Parathyroid adenoma (tissue), 2 donors: ENCODE measurements around the gene NHSL2.

Experiments used
- H2AFZ ChIP-seq: fragments of 300-600 bp; sonication (generic); one replicate; pipeline ENCODE4 v1.7.0; 2017; ENCODE audit warnings: antibody characterized with exemption, mild to moderate bottlenecking
- H3K27ac ChIP-seq: fragments of 300-600 bp; sonication (generic); one replicate; pipeline ENCODE4 v1.7.0; 2017
- H3K27me3 ChIP-seq: fragments of 300-600 bp; sonication (generic); one replicate; pipeline ENCODE4 v1.7.0; 2017; ENCODE audit warnings: low read length; ENCODE audit not compliant: control insufficient read depth, insufficient read depth
- H3K36me3 ChIP-seq: fragments of 300-600 bp; sonication (generic); one replicate; pipeline ENCODE4 v1.7.0; 2017; ENCODE audit warnings: low read length; ENCODE audit not compliant: control insufficient read depth, insufficient read depth
- H3K4me1 ChIP-seq: fragments of 300-600 bp; sonication (generic); one replicate; pipeline ENCODE4 v1.7.0; 2017; ENCODE audit warnings: control low read depth
- H3K4me2 ChIP-seq: fragments of 300-600 bp; sonication (generic); one replicate; pipeline ENCODE4 v1.7.0; 2017; ENCODE audit warnings: low read length
- H3K4me3 ChIP-seq: fragments of 300-600 bp; sonication (generic); one replicate; pipeline ENCODE4 v1.7.0; 2017; ENCODE audit warnings: low read depth, low read length
- H3K79me2 ChIP-seq: fragments of 300-600 bp; sonication (generic); one replicate; pipeline ENCODE4 v1.7.0; 2017; ENCODE audit warnings: control low read depth
- H3K9ac ChIP-seq: fragments of 300-600 bp; sonication (generic); one replicate; pipeline ENCODE4 v1.7.0; 2017; ENCODE audit warnings: mild to moderate bottlenecking
- H3K9me3 ChIP-seq: fragments of 300-600 bp; sonication (generic); one replicate; pipeline ENCODE4 v1.7.0; 2017; ENCODE audit warnings: low read length; ENCODE audit not compliant: control insufficient read depth
- CTCF ChIP-seq: fragments of 300-600 bp; sonication (generic); IDR thresholded peaks from one replicate; pipeline ENCODE4 v1.7.0; 2017; ENCODE audit warnings: antibody characterized with exemption, mild to moderate bottlenecking
- donor health status: primary hyperparathyroidism.

The NHSL2 gene

GRCh38 chrX:72128183-72128834 lies 217.7 kb downstream of the NHSL2 start:
- Histone ChIP-seq H2AFZ (no peak overlapping the region), H3K79me2 (no peaks in the 10 kb centered on the region), H3K36me3 (no peaks in the 10 kb centered on the region), H3K27me3 (no peaks in the 10 kb centered on the region), H3K4me3 (no peak overlapping the region), H3K9me3 (no peaks in the 10 kb centered on the region), H3K4me1 (peaks cover 31% of the 10 kb centered on the region), H3K9ac (no peak overlapping the region), H3K27ac (no peak overlapping the region), H3K4me2 (no peak overlapping the region)
- no peak for TF ChIP-seq CTCF

GRCh38 chrX:72128881-72129280 lies 218.2 kb downstream of the NHSL2 start:
- Histone ChIP-seq H3K27ac (no peak overlapping the region), H3K4me2 (no peak overlapping the region), H3K9me3 (no peaks in the 10 kb centered on the region), H3K4me1 (peaks cover 26% of the 10 kb centered on the region), H3K27me3 (no peaks in the 10 kb centered on the region), H2AFZ (no peak overlapping the region), H3K9ac (no peak overlapping the region), H3K36me3 (no peaks in the 10 kb centered on the region), H3K4me3 (no peak overlapping the region), H3K79me2 (no peaks in the 10 kb centered on the region)
- TF ChIP-seq CTCF, result peak; percentile 34

- H3K79me2 ChIP-seq, result no peaks in the 10 kb centered on the region
- H3K36me3 ChIP-seq, result no peaks in the 10 kb centered on the region
- TF ChIP-seq CTCF, result no peak
- H3K9me3 ChIP-seq, result no peaks in the 10 kb centered on the region
- H3K27ac ChIP-seq, result no peak overlapping the region
- H3K4me2 ChIP-seq, result no peak overlapping the region
- H2AFZ ChIP-seq, result no peak overlapping the region
- H3K27me3 ChIP-seq, result no peaks in the 10 kb centered on the region
- H3K9ac ChIP-seq, result no peak overlapping the region
- H3K4me3 ChIP-seq, result no peak overlapping the region
- peaks cover 18% of the 10 kb centered on the region for H3K4me1 ChIP-seq
Observed at GRCh38 chrX:72129661-72130060, 219.0 kb downstream of the NHSL2 start.

- H3K27ac ChIP-seq, result no peak overlapping the region
- H3K36me3 ChIP-seq, result no peaks in the 10 kb centered on the region
- no peak overlapping the region for H3K9ac ChIP-seq
- no peaks in the 10 kb centered on the region for H3K9me3 ChIP-seq
- no peaks in the 10 kb centered on the region for H3K79me2 ChIP-seq
- no peak for TF ChIP-seq CTCF
- no peak overlapping the region for H3K4me3 ChIP-seq
- H3K27me3 ChIP-seq, result no peaks in the 10 kb centered on the region
- no peak overlapping the region for H2AFZ ChIP-seq
- peaks cover 13% of the 10 kb centered on the region for H3K4me1 ChIP-seq
- no peak overlapping the region for H3K4me2 ChIP-seq
Observed at GRCh38 chrX:72130156-72130761, 219.6 kb downstream of the NHSL2 start.
